ENCODE data around the gene NXN.

GRCh38 chr17:958712-959451 is 20.7 kb downstream of the NXN start:
- TF ChIP-seq POLR2A (IDR thresholded peaks at IDR 0.05) (no peak), CTCF (IDR thresholded peaks at IDR 0.05) (no peak)
